ENCODE measurements around the gene HIPK2. TPM values are rescaled to one million over a fixed set of nuclear protein-coding genes. Genes with fewer than 3 reads are reported as not detected.

The HIPK2 gene
- total RNA-seq, 2 experiments from 2014 or later, result 17.3 to 17.6 TPM

DNA sequence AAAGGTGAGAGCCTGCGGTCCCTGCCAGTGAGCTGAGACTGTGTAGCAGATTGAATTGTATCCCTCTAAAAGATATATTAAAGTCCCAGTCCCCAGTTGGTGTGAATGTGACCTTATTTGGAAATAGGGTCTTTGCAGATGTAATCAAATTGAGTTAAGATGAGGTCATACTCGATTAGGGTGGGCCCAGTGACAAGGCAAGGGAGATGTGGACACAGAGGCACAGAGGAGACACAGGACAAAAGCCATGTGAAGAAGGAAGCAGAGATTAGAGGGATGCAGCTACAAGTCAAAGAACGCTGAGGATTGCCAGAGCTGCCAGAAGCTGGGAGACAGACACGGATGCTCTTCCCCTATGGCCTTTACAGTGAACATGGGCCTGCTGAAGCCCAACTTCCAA is 150.0 kb downstream of the HIPK2 start:
- CTCF ChIA-PET, result interaction anchor here (0.8 to 2.1 kb wide), 4 partner anchors 9 to 375 kb away, joined by 4 to 7 read pairs (median 5); no protein-coding TSS in a partner anchor
- DNase-seq (no peak), ATAC-seq (no peak)
- H3K9me3 Mint-ChIP-seq, result no peaks in the 10 kb centered on the region
- H3K4me1 Mint-ChIP-seq (ENCODE audit: low read depth), result peaks cover 67% of the 10 kb centered on the region
- POLR2A ChIA-PET, result no interaction called here
- H3K27me3 Mint-ChIP-seq, result no peaks in the 10 kb centered on the region
- intact Hi-C loops (cut with micrococcal nuclease), result no loop called here
- TF ChIP-seq, protein P1, sequence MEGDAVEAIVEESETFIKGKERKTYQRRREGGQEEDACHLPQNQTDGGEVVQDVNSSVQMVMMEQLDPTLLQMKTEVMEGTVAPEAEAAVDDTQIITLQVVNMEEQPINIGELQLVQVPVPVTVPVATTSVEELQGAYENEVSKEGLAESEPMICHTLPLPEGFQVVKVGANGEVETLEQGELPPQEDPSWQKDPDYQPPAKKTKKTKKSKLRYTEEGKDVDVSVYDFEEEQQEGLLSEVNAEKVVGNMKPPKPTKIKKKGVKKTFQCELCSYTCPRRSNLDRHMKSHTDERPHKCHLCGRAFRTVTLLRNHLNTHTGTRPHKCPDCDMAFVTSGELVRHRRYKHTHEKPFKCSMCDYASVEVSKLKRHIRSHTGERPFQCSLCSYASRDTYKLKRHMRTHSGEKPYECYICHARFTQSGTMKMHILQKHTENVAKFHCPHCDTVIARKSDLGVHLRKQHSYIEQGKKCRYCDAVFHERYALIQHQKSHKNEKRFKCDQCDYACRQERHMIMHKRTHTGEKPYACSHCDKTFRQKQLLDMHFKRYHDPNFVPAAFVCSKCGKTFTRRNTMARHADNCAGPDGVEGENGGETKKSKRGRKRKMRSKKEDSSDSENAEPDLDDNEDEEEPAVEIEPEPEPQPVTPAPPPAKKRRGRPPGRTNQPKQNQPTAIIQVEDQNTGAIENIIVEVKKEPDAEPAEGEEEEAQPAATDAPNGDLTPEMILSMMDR (IDR thresholded peaks at IDR 0.05), result no peak
- H3K36me3 Mint-ChIP-seq (ENCODE audit: low read depth), result peaks cover 47% of the 10 kb centered on the region
- no peak overlapping the region for H3K4me3 Mint-ChIP-seq
- peak overlapping the region; percentile 81 for H3K27ac Mint-ChIP-seq

DNA sequence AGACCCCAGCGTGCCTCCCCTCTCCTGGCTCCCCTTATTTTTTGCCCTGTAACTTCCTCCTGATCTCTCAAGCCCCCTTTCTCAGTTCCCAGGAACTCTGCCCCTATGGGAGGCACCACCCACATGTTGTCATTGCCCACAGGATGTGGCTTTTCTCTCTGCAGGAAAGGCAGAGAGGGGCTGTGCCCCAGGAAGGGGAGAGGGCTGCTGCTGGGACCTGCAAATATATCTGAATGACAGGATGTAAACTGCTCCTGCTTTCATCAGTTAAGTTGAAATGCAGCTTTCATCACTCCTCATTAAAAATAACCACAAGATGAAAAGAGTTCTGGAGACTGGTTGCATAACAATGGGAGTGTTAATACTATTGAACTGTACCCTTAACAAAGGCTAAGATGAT is 151.0 kb downstream of the HIPK2 start:
- TF ChIP-seq, protein P1 (IDR thresholded peaks at IDR 0.05), result no peak
- ChIA-PET CTCF (interaction anchor here (1.0 to 2.1 kb wide), 2 partner anchors 8 to 376 kb away, joined by 6 to 7 read pairs; no protein-coding TSS in a partner anchor), POLR2A (interaction anchor here (0.6 kb wide), 1 partner anchor 46 kb away, joined by 3 read pairs; no protein-coding TSS in a partner anchor)
- H3K27me3 Mint-ChIP-seq, result no peaks in the 10 kb centered on the region
- H3K36me3 Mint-ChIP-seq (ENCODE audit: low read depth), result peaks cover 47% of the 10 kb centered on the region
- peak; percentile 40 for DNase-seq
- intact Hi-C loops (cut with micrococcal nuclease), result no loop called here
- H3K9me3 Mint-ChIP-seq, result no peaks in the 10 kb centered on the region
- peak; percentile 40 for ATAC-seq
- peak overlapping the region; percentile 81 for H3K27ac Mint-ChIP-seq
- no peak overlapping the region for H3K4me3 Mint-ChIP-seq
- H3K4me1 Mint-ChIP-seq (ENCODE audit: low read depth), result peaks cover 67% of the 10 kb centered on the region

DNA sequence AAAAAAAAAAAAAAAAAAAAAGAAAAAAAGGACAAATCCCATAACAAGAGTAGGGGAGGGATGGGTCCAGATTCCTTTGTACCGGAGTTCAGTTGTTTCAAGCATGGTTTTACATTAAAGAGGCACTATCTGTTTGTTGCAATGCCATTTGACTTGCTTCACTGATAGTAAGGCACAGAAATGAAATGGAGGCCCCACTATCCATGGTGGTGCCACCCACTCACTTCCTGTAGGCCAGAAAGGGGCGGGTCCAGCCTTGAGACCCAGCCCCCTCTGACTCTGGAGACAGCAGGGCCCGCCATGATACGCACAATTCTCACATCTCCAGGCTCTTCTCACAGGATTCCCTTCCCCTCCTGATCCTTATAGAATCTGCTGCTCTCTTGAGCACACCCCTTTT is 154.3 kb downstream of the HIPK2 start:
- POLR2A ChIA-PET, result no interaction called here

DNA sequence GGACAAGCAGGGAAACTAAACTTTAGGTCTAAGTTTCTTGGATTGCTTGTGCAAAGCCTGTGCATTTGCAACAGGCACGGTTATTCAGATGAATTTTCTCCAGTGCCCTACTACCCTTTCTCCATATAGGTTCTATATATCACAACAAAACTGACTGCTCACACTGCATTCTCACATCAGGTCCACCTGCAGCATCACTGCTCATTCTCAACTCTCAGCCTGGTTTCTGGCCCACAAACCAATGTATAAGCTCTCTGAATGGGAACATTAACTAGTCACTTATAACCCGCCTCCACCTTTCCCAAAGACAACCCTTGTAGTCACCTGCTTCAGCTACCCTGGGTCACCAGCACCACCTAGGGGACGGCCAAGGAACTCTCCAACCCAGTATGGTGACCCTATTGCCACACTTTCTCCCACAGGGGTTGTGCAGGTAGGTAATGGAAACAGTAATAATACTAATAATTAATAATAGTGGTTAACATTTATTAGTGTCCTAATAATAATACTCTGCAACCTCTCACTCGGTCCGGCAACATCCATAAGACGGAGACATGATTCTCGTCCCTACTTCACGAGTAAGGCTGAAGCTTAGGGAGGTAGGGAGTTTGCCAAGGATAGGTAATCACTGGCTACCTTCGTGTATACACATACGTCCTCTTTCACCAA is 157.0 kb downstream of the HIPK2 start:
- DNase-seq (peak; percentile 72), ATAC-seq (peak; percentile 90)
- Mint-ChIP-seq H3K36me3 (ENCODE audit: low read depth) (peaks cover 12% of the 10 kb centered on the region), H3K27me3 (no peaks in the 10 kb centered on the region), H3K4me3 (no peak overlapping the region), H3K9me3 (no peaks in the 10 kb centered on the region), H3K27ac (no peak overlapping the region), H3K4me1 (ENCODE audit: low read depth) (peaks cover 17% of the 10 kb centered on the region)
- POLR2A ChIA-PET, result interaction anchor here (0.6 kb wide), 1 partner anchor 136 kb away, joined by 3 read pairs; no protein-coding TSS in a partner anchor
- TF ChIP-seq, protein P1 (IDR thresholded peaks at IDR 0.05), result peak; percentile 77
- intact Hi-C loops (cut with micrococcal nuclease), result no loop called here
- CTCF ChIA-PET, result interaction anchor here (0.7 to 7.4 kb wide), 22 partner anchors 8 to 383 kb away, joined by 3 to 92 read pairs (median 4); partner anchors contain the start of gene KLRG2

More for the DNA sequence above, 154.3 kb downstream of the HIPK2 start:
- intact Hi-C loops (cut with micrococcal nuclease), result no loop called here
- peak; percentile 68 for ATAC-seq
- CTCF ChIA-PET, result interaction anchor here (3.3 kb wide), 1 partner anchor 23 kb away, joined by 21 read pairs; no protein-coding TSS in a partner anchor
- Mint-ChIP-seq H3K4me1 (ENCODE audit: low read depth) (peaks cover 38% of the 10 kb centered on the region), H3K36me3 (ENCODE audit: low read depth) (peaks cover 29% of the 10 kb centered on the region), H3K4me3 (no peak overlapping the region), H3K27me3 (no peaks in the 10 kb centered on the region), H3K9me3 (no peaks in the 10 kb centered on the region), H3K27ac (no peak overlapping the region)
- DNase-seq, result peak; percentile 65
- TF ChIP-seq, protein P1 (IDR thresholded peaks at IDR 0.05), result no peak

DNA sequence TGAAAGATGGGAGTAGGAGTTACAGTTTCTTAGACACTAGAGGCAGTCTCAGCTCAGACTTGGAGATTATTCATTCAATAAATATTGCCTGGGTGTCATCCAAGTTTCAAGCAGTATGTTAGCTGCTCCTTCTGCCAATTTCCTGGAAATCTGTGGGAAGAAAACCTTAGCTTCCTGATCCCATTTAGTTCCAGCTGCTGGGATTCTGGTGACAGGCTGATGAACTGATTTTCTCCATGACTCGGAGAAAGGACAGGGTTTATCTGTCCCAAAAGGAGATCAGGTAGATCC is 158.5 kb downstream of the HIPK2 start:
- no peak overlapping the region for H3K4me3 Mint-ChIP-seq
- TF ChIP-seq, protein P1 (IDR thresholded peaks at IDR 0.05), result no peak
- no peak for DNase-seq
- intact Hi-C loops (cut with micrococcal nuclease), result no loop called here
- ChIA-PET POLR2A (interaction anchor here (1.1 kb wide), 1 partner anchor 13 kb away, joined by 3 read pairs; no protein-coding TSS in a partner anchor), CTCF (interaction anchor here (0.6 to 7.4 kb wide), 35 partner anchors 8 to 438 kb away, joined by 3 to 92 read pairs (median 4); no protein-coding TSS in a partner anchor)
- H3K9me3 Mint-ChIP-seq, result no peaks in the 10 kb centered on the region
- no peak for ATAC-seq
- no peaks in the 10 kb centered on the region for H3K27me3 Mint-ChIP-seq
- H3K4me1 Mint-ChIP-seq (ENCODE audit: low read depth), result peaks cover 6% of the 10 kb centered on the region
- no peak overlapping the region for H3K27ac Mint-ChIP-seq
- H3K36me3 Mint-ChIP-seq (ENCODE audit: low read depth), result peaks cover 7% of the 10 kb centered on the region

Data from activated CD8-positive, alpha-beta T cell treated with anti-CD3 and anti-CD28 coated beads for 36 hours (primary cell).